GM12878 (cell line): ENCODE results near the gene NAXE. TPM values are rescaled to one million over a fixed set of nuclear protein-coding genes. Genes with fewer than 3 reads are reported as not detected.
"Not testable (repeated sequence)": the region's sequence is repeated elsewhere in the genome, so short reads cannot be mapped to it uniquely, and the experiment has no call there.

Source experiments
- ATAC-seq: fragments of 200-7000 bp; cut with Tn5 transposase; 3 replicates; pipeline ENCODE4 v1.9.1; 2020; ENCODE audit warnings: mild to moderate bottlenecking, moderate library complexity
- BruUV-seq: library from RNA; stranded (reverse); fragments of 400-500 nt; replicated peaks from 2 replicates; lab custom pipeline; 2021; lab: Mats Ljungman, UMichigan
- CTCF ChIA-PET: fragments of 300-600 bp; sonication (Branson Sonifier 250); formaldehyde crosslinking; extraction: SDS; loops from one replicate; lab custom pipeline; 2021; ENCODE audit warnings: inconsistent platforms; lab: Yijun Ruan, JAX
- POLR2A ChIA-PET: fragments of 350-600 bp; formaldehyde crosslinking; extraction: SDS; loops from one replicate; lab custom pipeline; 2021; ENCODE audit warnings: inconsistent platforms; lab: Charles Lee
- RAD21 ChIA-PET: fragments of 300-600 bp; sonication (Branson Sonifier 250); formaldehyde crosslinking; loops from one replicate; lab custom pipeline; 2023; ENCODE audit warnings: antibody characterized with exemption; ENCODE audit not compliant: unreplicated experiment; lab: Charles Lee
- SMC1A ChIA-PET: fragments of 300-600 bp; sonication (Branson Sonifier 250); formaldehyde crosslinking; loops from one replicate; lab custom pipeline; 2023; ENCODE audit not compliant: unreplicated experiment, uncharacterized antibody; lab: Charles Lee
- DNase-seq: peaks from one replicate; pipeline ENCODE4 v3.0.0-alpha.2; 2011; ENCODE audit warnings: low read depth, low spot score
- FAIRE-seq: peaks from 3 replicates; lab custom pipeline; 2011; peaks lifted over from hg19 to GRCh38; lab: Jason Lieb, UNC
- H2AFZ ChIP-seq: 2 replicates; pipeline ENCODE4 v1.6.0; 2011; ENCODE audit warnings: low read depth, low read length, control low read depth; ENCODE audit not compliant: control insufficient read depth
- H3K27ac ChIP-seq: 2 replicates; pipeline ENCODE4 v1.5.1; 2011; ENCODE audit warnings: control low read depth; ENCODE audit not compliant: control insufficient read depth, insufficient read depth
- H3K27me3 ChIP-seq, 2 experiments: replicated peaks in 1 of 2; 2 replicates each; pipeline versions ENCODE4 v1.6.0 to v1.6.1; 2011; ENCODE audit warnings: low read length in 1 of 2; ENCODE audit not compliant: control insufficient read depth in 2 of 2, insufficient read depth in 2 of 2
- H3K36me3 ChIP-seq, 2 experiments: 2 replicates each; pipeline ENCODE4 v1.5.1; 2011; ENCODE audit warnings: low read length in 1 of 2; ENCODE audit not compliant: control insufficient read depth in 2 of 2, insufficient read depth in 2 of 2
- H3K4me1 ChIP-seq: 2 replicates; pipeline ENCODE4 v1.6.1; 2011; ENCODE audit warnings: mild to moderate bottlenecking, low read length, moderate library complexity, mixed read lengths; ENCODE audit not compliant: control insufficient read depth, insufficient read depth
- H3K4me2 ChIP-seq: 2 replicates; pipeline ENCODE4 v1.6.0; 2011; ENCODE audit warnings: control low read depth; ENCODE audit not compliant: control insufficient read depth, insufficient read depth
- H3K4me3 ChIP-seq: fragments of 200-600 bp; sonication (generic); 2 replicates; pipeline ENCODE4 v1.5.1; 2016
- H3K79me2 ChIP-seq: 2 replicates; pipeline ENCODE4 v1.6.0; 2011; ENCODE audit warnings: low read length; ENCODE audit not compliant: control insufficient read depth, insufficient read depth
- H3K9ac ChIP-seq: 2 replicates; pipeline ENCODE4 v1.8.0; 2011; ENCODE audit warnings: low read length, control low read depth, mixed read lengths; ENCODE audit not compliant: control insufficient read depth, insufficient read depth
- H3K9me3 ChIP-seq: replicated peaks from 3 replicates; pipeline ENCODE4 v1.5.1; 2011; ENCODE audit warnings: mild to moderate bottlenecking, low read length; ENCODE audit not compliant: control insufficient read depth, insufficient read depth
- H4K20me1 ChIP-seq: 2 replicates; pipeline ENCODE4 v1.6.0; 2011; ENCODE audit not compliant: control insufficient read depth, insufficient read depth
- ATF7 ChIP-seq: fragments of 450-650 bp; IDR thresholded peaks from 2 replicates; pipeline ENCODE4 v1.6.1; 2016; ENCODE audit warnings: low read depth, mild to moderate bottlenecking
- GABPA ChIP-seq: IDR thresholded peaks from 2 replicates; pipeline ENCODE4 v1.6.1; 2014; ENCODE audit warnings: antibody characterized with exemption, low read depth, mild to moderate bottlenecking, inconsistent platforms
- IKZF2 ChIP-seq, 2 experiments: fragments of 450-650 bp; IDR thresholded peaks; 2 replicates each; pipeline ENCODE4 v1.6.1; 2017; ENCODE audit warnings: mild to moderate bottlenecking in 2 of 2, moderate library complexity in 2 of 2
- POU2F2 ChIP-seq: IDR thresholded peaks from 3 replicates; pipeline ENCODE4 v1.6.1; 2011; ENCODE audit warnings: low read depth, mild to moderate bottlenecking, low read length, borderline replicate concordance
- SIN3A ChIP-seq: IDR thresholded peaks from 2 replicates; pipeline ENCODE4 v1.6.1; 2012; ENCODE audit warnings: low read depth, low read length, improper control_type of control experiment
- ZBTB11 ChIP-seq: fragments of 450-650 bp; formaldehyde crosslinking; IDR thresholded peaks from 2 replicates; pipeline ENCODE4 v1.5.0; 2022; ENCODE audit warnings: mild to moderate bottlenecking, missing genetic modification characterization
- WGBS: methylation state at CpG from one replicate; pipeline ENCODE4 v1.1.6; 2016; ENCODE audit warnings: low lambda C conversion rate; ENCODE audit not compliant: insufficient replicate concordance, insufficient coverage; ENCODE audit errors: missing lambda C conversion rate; 5-methylcytosine and 5-hydroxymethylcytosine counted together
- in situ Hi-C: fragments of 300-500 bp; cut with MboI; formaldehyde crosslinking; loops from 9 replicates; pipeline ENCODE4 v1.14.3; 2018; ENCODE audit warnings: mixed read lengths
- intact Hi-C: fragments of 100-400 bp; cut with micrococcal nuclease; formaldehyde crosslinking; loops from one replicate; pipeline ENCODE4 v1.14.2; 2022; ENCODE audit not compliant: unreplicated experiment
- polyA plus RNA-seq, 11 experiments: library from polyadenylated mRNA; depleted of rRNA in 4 of 11; unstranded in 6 of 11; stranded (reverse) in 5 of 11; fragments of >200 nt; fragmentation: Nextera tagmentation in 4 of 11; fragmentation: Illumina TruSeq in 1 of 11; extraction: Ambion mirVana in 4 of 11; extraction: Trizol in 1 of 11; gene quantifications; 1 replicate in 1 of 11; 2 replicates in 10 of 11; pipeline versions ENCODE4 v1.2.1 to v1.2.3, GENCODE V29; 2011 to 2016; ENCODE audit warnings: inconsistent platforms in 2 of 11, missing spikeins in 2 of 11, low read depth in 1 of 11
- total RNA-seq, 4 experiments: library from RNA; depleted of rRNA in 3 of 4; stranded (reverse); fragments of >200 nt in 3 of 4; fragmentation: Illumina TruSeq in 1 of 4; extraction: Trizol in 1 of 4; gene quantifications; 2 replicates each; pipeline versions ENCODE4 v1.2.1 to v1.2.3, GENCODE V29; 2013 to 2021

The NAXE gene
- total and polyA plus RNA-seq, 10 of the 15 experiments (the other 5 are each of a cell fraction or from before 2014, with no cell fraction given) = 17.8 to 93.3 (median 68.8) TPM

GRCh38 chr1:156552518-156552917 lies 39.1 kb upstream of the NAXE start:
- RAD21 ChIA-PET = interaction anchor here (1.6 kb wide), 1 partner anchor 95 kb away, joined by 3 read pairs; no protein-coding TSS in a partner anchor
- SMC1A ChIA-PET = no interaction called here
- CTCF ChIA-PET = interaction anchor here (0.6 to 1.2 kb wide), 2 partner anchors 95 to 109 kb away, joined by 3 read pairs; no protein-coding TSS in a partner anchor
- H3K9ac ChIP-seq = no peak overlapping the region
- H3K27ac ChIP-seq = no peak overlapping the region
- TF ChIP-seq POU2F2 (no peak), ATF7 (no peak), SIN3A (no peak), ZBTB11 (CRISPR knock-in tag) (no peak), IKZF2 (IDR thresholded peaks at IDR 0.05) (no peak), GABPA (no peak)
- POLR2A ChIA-PET = no interaction called here
- intact Hi-C loops (no loop called here), in situ Hi-C loops (no loop called here)
- H4K20me1 ChIP-seq = no peaks in the 10 kb centered on the region
- 68% methylated on average over 5 of the region's 5 CpGs for WGBS
- H3K36me3 ChIP-seq = peaks cover 2% of the 10 kb centered on the region in 2 experiments; a peak in 3 of 4 replicates
- BruUV-seq = no TSS peak
- no peaks in the 10 kb centered on the region for H3K4me1 ChIP-seq
- no peaks in the 10 kb centered on the region for H3K9me3 ChIP-seq
- DNase-seq (no peak), FAIRE-seq (no peak), ATAC-seq (no peak)
- no peaks in the 10 kb centered on the region for H3K79me2 ChIP-seq
- H3K4me3 ChIP-seq = no peak overlapping the region
- H3K4me2 ChIP-seq = no peak overlapping the region
- no peak overlapping the region for H2AFZ ChIP-seq
- no peaks in the 10 kb centered on the region for H3K27me3 ChIP-seq

- POLR2A ChIA-PET, H3K27me3 ChIP-seq, intact Hi-C loops, in situ Hi-C loops, H3K36me3 ChIP-seq, BruUV-seq, H3K9ac ChIP-seq, H2AFZ ChIP-seq, DNase-seq, H3K4me3 ChIP-seq, SMC1A ChIA-PET, H3K4me2 ChIP-seq, FAIRE-seq, H4K20me1 ChIP-seq, H3K9me3 ChIP-seq, H3K27ac ChIP-seq, H3K4me1 ChIP-seq, H3K79me2 ChIP-seq: not testable (repeated sequence)
- peak; percentile 38; the same call in 2 of the 3 replicates for ATAC-seq
- WGBS = 4% methylated on average over 4 of the region's 4 CpGs
- RAD21 ChIA-PET = interaction anchor here (1.6 kb wide), 1 partner anchor 96 kb away, joined by 3 read pairs; no protein-coding TSS in a partner anchor
- CTCF ChIA-PET = interaction anchor here (1.2 kb wide), 1 partner anchor 96 kb away, joined by 3 read pairs; no protein-coding TSS in a partner anchor
These were observed 38.6 kb upstream of the NAXE start for GRCh38 chr1:156552937-156553336.
